HG03060 (cell line): Measurements from ENCODE around the gene EFCAB14.
A peak's percentile ranks its signal among the peaks of the same experiment; 100 is the strongest.
"Not testable (repeated sequence)": the region's sequence is repeated elsewhere in the genome, so short reads cannot be mapped to it uniquely, and the experiment has no call there.

Experiments
- ATAC-seq: cut with Tn5 transposase; IDR thresholded peaks from one replicate; pipeline ENCODE4 v1.9.1; 2021; ENCODE audit warnings: low read depth, moderate number of reproducible peaks; ENCODE audit not compliant: unreplicated experiment

Gene EFCAB14

DNA sequence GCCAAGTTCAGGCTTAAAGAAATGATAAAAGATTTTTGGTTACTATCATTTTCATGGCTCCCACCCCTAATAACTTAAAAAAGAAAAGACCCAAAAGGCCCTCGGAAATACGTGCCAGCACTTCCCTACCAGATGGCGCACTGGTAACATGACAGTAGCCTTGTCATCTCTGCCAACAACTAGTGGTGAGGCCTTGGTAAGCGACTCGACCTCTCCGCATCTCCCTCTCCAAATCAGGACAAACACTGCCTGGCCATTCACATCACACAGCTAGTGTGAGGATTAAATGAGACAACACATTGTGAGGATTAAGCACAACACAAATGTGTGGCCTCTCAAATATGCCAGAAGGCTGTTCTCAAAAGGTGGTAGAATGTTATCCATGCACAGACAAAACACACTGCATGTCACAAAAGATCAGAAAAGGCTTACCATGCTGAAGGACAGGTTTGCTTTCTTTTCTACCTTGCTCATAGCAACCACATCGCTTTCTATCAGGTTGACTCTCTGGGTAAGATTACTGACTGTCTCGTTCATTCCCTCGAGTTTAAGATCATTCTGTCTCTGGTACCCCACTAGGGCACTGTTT lies 30.9 kb downstream of the EFCAB14 start:
- ATAC-seq, result no peak

DNA sequence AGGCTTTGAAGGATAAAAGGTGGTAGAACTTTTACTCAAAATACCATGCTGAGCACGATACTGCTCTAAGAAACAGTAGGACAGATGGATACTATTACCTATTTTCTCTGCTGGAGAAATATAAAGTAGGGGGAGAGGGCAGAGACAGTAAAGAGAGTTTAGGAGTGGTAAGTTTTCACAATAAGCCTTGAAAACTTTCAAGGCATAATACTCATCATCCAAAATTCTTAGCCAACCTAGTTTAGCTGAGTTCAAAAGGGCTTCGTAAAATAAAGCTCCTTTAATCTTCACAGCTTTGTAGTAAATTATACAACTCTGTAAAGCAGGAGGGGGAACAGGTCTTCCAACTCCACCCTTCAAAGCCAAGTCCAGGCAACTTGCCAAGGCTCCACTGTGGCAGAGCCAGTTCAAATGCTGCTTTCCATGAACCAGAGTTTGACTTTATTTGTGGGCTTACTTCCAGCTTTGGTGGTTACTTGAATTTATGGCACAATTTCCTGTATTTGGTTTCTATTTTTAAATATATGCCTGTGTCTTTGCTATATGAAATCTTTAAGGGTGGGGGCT lies 31.7 kb downstream of the EFCAB14 start:
- ATAC-seq, result no peak

DNA sequence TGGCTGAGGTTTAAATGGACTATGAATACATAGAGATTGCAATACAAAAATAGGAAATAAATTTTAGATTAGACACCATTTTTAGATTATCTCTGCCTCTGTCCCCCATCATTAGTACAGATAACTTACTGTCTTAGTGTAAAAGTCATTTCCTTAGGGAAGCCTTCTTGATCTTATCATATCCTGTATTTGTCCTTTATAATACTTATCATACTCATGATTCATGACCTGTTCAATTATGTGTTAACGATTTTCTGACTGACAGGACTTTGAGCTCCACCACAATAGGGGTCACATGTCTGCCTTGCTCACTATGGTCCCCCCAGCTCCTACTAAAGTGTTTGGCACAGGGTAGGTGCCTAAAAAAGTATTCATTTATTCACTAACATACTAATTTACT lies 32.7 kb downstream of the EFCAB14 start:
- ATAC-seq, result no peak

DNA sequence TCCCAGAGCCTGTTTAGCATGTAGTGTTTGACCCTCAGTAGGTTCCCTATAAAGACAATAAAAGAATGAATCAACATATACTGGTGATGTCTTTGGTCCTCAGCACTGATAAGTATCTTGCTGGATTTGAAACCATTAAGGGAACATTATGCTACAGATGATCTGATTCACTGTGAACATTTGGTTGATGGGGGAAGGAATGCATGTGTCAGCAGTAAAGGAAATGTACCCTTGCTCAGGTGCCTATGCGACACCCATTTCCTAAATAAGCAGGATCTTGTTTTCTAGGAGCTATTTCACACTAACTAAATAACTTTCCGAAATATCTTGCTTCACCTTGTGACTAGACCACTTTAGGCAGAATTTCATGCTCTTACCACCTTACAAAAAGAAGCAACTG lies 34.2 kb downstream of the EFCAB14 start:
- no peak for ATAC-seq

DNA sequence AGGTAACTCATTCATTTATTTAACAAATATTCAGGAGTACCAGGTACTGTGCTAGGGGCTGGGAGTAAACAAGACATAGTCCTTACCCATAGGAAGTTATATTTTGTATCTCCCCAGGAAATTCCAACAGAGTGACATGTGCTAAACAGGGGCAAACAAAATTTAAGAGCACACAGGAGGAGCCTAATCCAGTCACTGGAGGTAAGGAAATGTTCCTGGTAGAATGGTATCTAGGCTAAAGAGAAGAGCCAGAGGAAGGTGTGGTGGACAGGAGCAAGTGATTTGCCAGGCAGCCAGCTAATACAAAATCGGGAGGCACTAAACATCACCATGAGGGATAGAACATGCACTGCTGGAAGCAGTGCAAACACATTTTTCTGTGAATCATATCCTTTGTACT lies 36.9 kb downstream of the EFCAB14 start:
- ATAC-seq, result no peak

DNA sequence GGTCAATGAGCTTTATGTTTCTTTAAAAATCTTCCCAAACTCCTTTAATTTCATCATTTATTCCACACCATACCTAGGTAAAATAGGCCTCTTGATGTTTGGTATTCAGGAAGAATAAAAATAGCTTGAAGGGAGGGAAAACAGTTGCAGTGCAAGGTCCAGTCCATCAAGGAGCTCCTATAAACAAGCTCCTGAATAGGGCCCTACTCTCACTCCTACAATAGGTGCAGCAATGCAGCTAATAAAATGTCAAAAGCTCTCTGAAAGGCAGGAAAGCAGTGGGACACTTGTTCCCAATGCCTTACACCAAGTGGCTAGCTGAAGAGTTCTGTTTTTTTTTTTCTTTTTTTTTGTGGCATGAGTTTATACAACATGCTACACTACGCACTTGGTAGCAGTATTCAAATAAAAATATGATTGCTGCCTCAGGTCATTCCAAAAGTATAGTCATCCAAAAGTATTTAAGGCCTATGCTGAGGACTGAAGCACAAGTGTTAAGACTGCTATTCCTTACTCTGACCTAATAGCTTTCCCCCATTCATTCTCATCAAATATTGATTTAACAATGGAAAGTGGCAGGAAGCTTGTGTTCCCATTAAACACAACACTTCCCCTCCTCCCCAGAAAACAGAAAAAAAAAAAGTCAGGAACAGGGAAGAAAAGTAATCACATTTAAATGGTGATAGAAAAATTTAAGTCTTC lies 37.4 kb downstream of the EFCAB14 start:
- ATAC-seq, result no peak

DNA sequence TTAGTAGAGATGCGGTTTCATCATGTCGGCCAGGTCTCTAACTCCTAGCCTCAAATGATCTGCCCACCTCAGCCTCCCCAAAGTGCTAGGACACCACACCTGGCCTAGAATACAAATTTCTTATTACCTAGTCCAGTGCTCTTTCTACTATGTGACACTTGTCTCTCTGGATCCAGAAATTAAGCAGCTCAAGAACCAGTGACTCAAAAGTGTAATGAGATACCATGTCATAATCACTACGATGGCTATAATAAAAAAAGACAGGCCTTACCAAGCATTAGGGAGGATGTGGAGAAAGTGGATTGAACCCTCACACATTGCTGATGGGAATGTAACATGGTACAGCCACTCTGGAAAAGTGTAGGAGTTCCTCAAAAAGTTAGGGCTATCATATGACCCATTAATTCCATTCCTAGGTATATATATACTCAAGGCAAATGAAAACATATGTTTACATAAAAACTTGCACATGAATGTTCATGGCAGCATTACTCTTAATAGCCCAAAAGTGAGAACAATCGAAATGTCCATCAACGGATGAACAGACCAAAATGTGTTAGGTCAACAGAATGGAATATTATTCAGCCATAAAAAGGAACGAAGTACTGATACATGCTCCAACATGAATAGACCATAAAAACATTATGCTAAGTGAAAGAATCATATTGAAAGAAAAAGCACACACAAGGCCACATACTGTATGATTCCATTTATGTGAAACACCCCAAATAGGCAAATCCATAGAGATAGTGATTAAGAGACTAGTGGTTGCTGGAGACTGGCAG lies 38.9 kb downstream of the EFCAB14 start:
- ATAC-seq, result no peak

DNA sequence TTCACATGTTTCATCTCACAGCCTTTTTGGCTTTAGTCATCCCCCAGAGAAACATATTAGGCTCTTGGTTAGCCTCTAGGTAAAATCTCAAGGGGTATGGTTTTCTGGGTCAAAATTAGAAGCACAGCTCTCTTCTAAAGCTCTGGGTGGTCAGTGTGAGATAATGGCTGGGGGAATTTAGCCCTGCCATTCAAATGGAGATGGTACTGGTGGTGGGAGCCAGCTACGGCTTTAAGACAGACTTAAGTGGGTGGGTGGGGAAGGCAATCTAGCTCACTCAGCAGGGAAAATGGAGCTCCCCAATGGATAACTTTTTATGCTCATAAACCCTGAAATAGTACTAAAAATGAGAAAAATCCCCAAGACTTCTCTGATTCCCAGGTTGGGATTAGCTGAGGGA lies 41.6 kb downstream of the EFCAB14 start:
- no peak for ATAC-seq

DNA sequence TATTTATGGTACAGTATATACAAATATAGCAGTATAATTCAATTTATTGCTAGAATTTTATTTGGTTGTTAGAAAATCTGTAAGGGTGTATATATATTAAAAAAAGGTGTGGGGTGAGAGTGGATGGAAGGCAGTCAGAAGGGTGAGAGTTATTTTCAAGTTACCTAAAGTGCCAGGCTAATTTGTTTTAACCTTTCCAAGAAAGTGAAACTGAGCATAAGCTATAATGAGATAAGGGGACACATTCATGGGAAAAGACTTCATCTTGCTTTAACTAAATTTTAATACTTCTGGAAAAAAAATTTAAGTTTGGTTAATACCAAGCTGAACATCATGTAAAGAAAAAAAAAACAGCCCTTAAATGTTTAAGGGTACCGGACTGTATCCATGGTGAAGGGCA lies 42.4 kb downstream of the EFCAB14 start:
- ATAC-seq, result no peak

DNA sequence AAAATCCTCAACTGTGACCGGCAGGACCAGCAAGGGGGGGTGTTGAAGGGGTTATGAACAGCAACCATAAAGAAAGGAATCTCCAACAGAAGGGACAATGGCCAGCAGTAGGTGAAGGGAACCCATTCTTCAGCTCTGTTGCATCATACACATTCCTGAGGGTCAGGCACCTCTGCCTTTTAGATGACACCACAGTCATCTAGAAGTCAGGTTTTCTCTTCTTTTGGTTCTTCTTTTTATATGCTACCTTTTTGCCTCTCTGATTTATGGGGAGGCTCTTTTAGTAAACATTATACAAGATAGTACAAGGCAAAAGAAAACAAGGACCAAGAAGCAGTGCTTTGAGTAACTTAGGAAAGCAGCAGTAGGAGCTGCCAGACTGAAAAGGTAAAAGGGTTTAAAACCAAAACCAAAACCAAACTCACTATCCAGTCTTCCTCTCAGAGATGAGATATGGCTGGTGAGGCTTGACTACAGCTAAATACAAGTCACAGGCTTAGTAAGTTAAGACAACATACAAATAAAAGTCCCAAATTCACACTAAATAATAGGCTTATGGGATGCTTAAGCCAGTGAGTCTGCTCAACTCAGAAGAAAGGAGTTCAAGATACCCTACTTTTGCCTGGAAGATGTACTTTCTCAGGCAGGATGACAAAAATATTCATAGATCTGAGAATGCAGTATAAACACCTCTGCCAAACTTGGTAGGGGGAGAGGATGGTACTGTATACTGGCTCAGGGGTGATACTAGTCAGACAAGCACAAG lies 43.2 kb downstream of the EFCAB14 start:
- ATAC-seq, result no peak

DNA sequence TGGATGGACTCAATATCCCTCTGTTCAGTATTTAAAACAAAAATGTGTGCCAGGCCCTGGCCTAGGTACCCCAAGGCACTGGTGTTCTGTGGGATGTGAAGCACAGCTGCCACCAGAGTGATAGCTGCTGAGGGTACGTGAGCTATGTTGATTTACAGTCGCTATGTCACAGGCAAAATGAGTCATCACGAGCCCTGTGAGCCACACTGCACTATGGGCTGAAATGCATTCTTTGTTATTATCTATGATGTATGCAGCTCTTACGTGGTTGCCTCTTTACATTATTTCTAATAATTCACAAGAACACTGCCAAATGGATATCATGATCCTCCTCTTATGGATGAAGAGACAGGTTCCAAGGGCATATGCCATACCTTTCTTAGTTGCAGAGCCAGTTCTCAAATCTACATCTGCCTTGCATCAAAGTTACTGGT lies 45.1 kb downstream of the EFCAB14 start:
- ATAC-seq, result no peak

DNA sequence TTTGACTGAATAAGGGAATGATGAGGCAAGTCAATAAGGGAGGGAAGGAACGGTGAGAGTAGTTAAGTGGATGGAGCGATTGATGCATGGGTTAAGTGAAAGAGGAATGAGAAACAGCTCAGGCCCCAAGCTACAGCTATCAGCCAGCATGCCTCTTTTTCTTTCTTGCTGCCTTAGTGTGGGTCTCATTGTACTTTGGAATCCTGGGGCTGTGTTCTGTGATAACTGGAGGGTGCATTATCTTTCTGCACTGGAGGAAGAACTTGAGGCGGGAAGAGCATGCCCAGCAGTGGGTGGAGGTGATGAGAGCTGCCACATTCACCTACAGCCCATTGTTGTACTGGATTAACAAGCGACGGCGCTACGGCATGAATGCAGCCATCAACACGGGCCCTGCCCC lies 46.2 kb downstream of the EFCAB14 start:
- no peak for ATAC-seq

DNA sequence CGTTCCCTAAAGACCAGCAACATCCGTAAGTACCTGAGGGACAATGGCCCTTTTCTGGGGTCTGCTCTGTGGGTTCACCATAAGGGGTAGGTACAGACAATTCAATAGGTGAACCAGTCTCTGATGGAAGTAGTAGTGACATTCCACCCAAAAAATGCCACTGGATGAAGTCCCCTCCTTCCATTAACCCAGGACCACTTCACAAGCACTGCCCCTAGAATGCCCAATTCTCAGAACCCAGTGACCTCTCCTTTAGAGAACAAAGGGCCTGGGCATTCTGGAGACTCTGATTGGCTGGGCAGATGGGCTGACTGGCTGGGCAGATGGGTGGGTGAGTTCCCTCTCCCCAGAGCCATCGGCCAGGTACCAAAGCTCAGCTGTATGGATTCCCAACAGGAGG lies 47.4 kb downstream of the EFCAB14 start, which contains the start of gene TEX38:
Gene TEX38, plus strand, starts transcription at position 301 of the 400 bp plus-strand sequence. Its CDS starts 81 bp downstream, at position 382.
- no peak for ATAC-seq

DNA sequence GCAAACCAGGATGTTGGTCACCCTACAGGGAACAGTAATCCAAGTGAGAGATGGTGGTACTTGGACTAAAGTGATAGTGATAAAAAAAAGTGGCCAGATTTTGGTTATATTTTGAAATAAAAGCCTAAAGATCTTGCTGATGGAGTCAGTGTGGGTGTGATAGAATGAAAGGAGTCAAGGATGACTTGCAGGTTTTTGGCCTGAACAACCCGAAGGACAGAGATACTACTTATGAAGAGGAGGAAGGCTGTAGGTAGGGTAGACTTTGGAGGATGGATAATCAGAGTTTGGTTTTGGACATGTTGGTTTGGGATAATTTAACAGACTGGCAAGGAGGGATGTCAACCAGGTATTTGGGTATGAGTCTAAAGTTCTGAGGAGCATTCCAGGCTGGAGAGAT lies 48.8 kb downstream of the EFCAB14 start:
- no peak for ATAC-seq

DNA sequence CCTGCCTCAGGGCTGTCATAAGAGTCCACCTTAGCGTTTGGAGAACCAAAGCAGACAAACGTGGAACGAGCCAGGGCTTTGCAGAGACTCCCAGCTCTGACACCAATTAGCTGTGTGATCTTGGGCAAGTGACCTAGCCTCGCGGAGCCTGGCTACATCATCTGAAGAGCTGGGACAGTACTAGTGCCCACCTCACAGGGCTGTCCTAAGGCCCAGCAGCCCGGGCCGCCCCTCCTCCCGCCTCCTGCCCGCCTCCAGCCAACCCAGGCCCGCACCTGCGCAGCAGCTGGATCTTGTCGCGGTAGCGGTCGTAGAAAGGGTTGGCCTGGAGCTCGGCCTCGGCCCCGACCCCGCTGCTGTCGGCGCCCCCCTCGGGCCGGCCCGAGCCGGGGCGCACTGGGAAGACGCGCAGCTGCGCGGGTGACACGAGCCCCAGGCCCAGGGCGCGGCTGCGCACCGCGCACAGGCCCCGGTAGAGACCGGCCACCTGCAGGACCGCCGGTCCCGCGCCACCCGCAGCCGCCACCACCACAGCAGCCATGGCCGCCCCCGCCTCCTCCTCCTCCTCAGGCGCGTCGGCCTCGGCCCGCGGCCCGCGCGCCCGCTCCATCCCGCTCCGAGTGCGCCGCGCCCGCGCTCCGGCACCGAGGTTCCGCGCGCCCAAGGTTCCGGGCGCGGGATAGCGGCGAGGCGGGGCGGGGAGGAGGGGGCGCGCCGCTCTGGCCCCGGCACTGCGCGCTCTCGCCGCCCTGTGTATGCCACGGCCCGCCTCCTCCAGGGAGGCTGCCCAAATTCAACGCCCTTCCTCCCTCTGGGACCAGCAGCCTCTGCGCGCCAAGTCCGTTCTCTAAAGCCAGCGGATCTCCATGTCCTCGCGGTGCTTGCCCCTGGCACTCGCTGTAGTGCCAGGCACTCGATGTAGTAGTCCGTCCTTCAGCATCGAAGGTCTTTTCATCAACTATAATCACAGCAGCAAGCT lies 50.8 kb downstream of the EFCAB14 start, which contains the start of gene ATPAF1:
Gene ATPAF1, minus strand, starts transcription at position 583 of the 979 bp plus-strand sequence. Its CDS starts 42 bp downstream, at position 541.
- peak; percentile 50 for ATAC-seq

DNA sequence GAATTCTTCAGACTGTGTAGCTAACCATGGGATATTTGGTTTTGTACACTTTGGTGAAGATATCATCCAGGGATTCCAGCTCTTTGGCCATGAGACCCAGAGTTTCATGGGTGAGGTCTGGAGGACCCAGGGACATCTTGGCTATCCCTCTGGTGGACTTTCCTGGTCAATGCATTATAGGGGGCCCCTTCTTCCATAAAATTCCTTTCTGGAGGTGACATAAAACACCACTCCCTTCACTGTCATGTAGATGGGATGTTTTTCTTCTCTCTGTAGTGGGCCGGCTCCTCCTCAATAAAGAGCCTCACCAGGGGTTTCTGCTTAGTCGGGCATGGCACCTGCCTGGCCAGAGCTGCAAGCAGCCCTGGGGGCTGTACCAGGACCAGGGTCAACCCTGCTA lies 52.9 kb downstream of the EFCAB14 start:
- ATAC-seq, result no peak

DNA sequence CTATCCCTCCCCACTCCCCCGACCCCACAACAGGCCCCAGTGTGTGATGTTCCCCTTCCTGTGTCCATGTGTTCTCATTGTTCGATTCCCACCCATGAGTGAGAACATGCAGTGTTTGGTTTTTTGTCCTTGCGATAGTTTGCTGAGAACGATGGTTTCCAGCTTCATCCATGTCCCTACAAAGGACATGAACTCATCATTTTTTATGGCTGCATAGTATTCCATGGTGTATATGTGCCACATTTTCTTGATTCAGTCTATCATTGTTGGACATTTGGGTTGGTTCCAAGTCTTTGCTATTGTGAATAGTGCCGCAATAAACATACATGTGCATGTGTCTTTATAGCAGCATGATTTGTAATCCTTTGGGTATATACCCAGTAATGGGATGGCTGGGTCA lies 56.0 kb downstream of the EFCAB14 start:
- ATAC-seq, result not testable (repeated sequence)

DNA sequence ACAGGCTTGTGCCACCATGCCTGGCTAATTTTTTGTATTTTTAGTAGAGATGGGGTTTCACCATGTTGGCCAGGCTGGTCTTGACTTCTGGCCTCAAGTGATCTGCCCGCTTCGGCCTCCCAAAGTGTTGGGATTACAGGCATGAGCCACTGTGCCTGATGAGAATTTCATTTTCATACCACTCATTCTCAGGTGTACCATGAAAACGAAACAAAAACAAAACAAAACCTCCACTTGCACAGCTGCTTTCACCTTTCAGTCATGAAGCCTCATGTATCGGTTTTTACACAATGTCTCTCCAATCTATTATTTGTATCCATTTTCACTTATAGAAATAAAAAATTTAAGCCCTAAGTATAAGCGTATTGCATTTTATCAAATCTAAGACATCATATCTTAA lies 58.8 kb downstream of the EFCAB14 start:
- peak; percentile 84 for ATAC-seq

DNA sequence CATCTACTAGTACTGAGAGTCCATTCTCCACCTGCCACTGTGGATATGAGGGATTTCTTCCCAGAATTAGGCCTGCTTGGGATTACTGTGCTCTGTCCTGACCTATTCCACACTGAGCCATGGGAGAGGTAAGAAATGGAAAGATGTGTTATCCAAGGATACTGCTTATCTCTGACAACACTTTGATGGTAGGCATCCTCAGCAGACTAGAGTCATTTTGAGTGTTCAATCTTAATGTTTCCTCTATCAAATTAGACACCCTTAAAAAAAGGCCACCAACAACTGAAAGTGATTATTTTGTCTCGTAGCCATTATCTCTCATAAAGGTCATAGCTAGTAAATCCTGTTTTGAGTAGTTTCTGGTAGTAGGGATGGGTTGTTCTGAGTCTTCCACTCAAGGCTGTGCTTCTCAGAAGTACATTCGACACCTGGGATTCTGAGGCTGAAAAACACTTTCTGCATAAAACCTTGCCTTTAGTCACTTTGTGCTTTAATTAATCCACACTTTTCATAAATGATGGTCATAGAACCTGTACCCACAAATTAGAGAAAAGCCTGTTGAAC lies 59.5 kb downstream of the EFCAB14 start:
- ATAC-seq, result no peak
